Measurements from ENCODE around the gene DPY19L1.
"Not testable (repeated sequence)": the region's sequence is repeated elsewhere in the genome, so short reads cannot be mapped to it uniquely, and the experiment has no call there.

DPY19L1 gene

GRCh38 chr7:34935735-34936165 lies 101.5 kb downstream of the DPY19L1 start:
- DNase-seq (ENCODE audit: low read depth, low spot score); H3K27ac ChIP-seq: not testable (repeated sequence)

- H3K27ac ChIP-seq = no peak overlapping the region
- DNase-seq (ENCODE audit: low read depth, low spot score) = no peak
Measured at GRCh38 chr7:34931739-34932138, 105.5 kb downstream of the DPY19L1 start.

DNA sequence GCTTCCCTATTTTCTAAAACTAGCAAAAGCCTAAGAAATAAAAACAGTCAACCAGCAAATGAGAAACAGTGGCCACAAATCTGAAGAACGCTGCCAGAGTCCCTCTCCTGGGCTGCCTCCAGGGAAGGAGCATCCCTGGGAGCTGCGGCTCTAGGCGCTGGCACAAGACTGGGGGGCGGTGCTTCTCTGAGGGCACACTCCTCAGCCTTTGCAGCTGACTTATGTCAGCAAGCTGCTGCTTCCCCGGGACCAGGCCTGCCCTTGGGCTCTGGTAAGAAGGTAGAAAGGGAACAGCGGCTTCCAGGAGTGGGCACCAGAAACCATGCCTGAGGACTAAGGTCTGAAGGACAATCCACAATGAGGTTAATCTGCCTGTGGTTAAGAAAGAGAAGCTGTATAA lies 107.5 kb downstream of the DPY19L1 start:
- not testable (repeated sequence) for DNase-seq (ENCODE audit: low read depth, low spot score); H3K27ac ChIP-seq

- DNase-seq (ENCODE audit: low read depth, low spot score) = no peak
- H3K27ac ChIP-seq = no peak overlapping the region
Measured at GRCh38 chr7:34928560-34928959, 108.7 kb downstream of the DPY19L1 start.

GRCh38 chr7:34928052-34928451 lies 109.2 kb downstream of the DPY19L1 start:
- no peak overlapping the region for H3K27ac ChIP-seq
- no peak for DNase-seq (ENCODE audit: low read depth, low spot score)

- DNase-seq (ENCODE audit: low read depth, low spot score); H3K27ac ChIP-seq: not testable (repeated sequence)
Measured at GRCh38 chr7:34920470-34920869, 116.8 kb downstream of the DPY19L1 start.

DNA sequence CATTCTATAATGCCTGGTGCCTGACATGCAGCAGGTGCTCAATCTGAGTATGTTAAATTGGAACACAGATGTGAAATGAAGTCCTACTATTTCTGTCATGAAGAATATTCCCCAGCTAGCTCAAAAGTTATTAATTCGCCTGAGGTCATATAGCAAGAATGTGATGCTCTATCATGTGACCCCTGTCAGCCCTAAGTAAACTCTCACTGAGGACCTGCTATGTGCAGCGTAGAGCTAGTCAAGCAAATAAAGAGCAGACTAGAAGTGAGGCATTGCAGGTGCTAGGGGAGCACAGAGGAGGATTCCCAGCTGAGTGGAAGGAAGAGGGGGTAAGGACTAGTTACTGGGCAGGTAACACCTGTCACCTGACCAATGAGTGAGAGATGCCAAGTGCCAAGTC lies 118.2 kb downstream of the DPY19L1 start:
- DNase-seq (ENCODE audit: low read depth, low spot score); H3K27ac ChIP-seq: not testable (repeated sequence)

DNA sequence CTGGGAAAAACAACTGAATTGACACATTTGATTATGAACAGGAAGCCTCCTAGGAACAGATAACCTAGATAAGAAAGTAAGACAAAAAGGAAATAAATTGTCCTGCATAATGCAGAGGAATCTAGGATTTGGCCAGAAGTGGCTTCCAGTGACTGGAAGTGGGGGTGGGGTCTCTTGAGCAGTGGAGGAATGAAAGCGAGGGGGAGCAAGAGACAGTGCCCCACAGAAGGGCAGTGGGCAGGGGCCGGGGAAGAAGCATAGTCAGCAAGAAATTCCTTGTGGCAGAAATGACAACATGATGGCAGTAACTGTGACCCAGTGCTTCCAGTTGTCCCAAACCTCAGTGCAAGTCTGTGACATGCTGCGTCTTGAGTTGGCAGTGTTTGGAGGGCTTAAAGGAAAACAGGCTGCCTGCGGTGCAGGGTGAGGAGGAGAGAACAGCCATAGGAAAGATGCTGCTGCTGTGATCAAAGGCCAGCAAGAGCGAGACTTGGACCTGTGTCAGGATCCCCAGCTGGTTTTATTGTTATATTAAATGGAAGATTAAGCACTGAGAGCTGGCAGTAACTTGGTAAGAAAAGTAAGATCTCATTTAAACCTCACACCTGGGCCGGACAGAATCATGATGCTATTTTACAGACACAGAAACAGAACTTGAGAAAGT lies 119.0 kb downstream of the DPY19L1 start:
- H3K27ac ChIP-seq; DNase-seq (ENCODE audit: low read depth, low spot score): not testable (repeated sequence)

GRCh38 chr7:34917515-34917914 lies 119.8 kb downstream of the DPY19L1 start:
- not testable (repeated sequence) for DNase-seq (ENCODE audit: low read depth, low spot score); H3K27ac ChIP-seq

GRCh38 chr7:34916267-34916666 lies 121.0 kb downstream of the DPY19L1 start:
- no peak overlapping the region for H3K27ac ChIP-seq
- DNase-seq (ENCODE audit: low read depth, low spot score) = no peak

GRCh38 chr7:34912236-34912635 lies 125.0 kb downstream of the DPY19L1 start:
- no peak for DNase-seq (ENCODE audit: low read depth, low spot score)
- no peak overlapping the region for H3K27ac ChIP-seq

DNA sequence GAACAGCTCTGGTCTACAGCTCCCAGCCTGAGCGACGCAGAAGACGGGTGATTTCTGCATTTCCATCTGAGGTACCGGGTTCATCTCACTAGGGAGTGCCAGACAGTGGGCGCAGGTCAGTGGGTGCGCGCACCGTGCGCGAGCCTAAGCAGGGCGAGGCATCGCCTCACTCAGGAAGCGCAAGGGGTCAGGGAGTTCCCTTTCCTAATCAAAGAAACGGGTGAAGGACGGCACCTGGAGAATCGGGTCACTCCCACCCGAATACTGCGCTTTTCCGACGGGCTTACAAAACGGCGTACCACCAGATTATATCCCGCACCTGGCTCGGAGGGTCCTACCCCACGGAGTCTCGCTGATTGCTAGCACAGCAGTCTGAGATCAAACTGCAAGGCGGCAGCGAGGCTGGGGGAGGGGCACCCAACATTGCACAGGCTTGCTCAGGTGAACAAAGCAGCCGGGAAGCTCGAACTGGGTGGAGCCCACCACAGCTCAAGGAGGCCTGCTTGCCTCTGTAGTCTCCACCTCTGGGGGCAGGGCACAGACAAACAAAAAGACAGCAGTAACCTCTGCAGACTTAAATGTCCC lies 130.9 kb downstream of the DPY19L1 start:
- not testable (repeated sequence) for DNase-seq (ENCODE audit: low read depth, low spot score); H3K27ac ChIP-seq

DNA sequence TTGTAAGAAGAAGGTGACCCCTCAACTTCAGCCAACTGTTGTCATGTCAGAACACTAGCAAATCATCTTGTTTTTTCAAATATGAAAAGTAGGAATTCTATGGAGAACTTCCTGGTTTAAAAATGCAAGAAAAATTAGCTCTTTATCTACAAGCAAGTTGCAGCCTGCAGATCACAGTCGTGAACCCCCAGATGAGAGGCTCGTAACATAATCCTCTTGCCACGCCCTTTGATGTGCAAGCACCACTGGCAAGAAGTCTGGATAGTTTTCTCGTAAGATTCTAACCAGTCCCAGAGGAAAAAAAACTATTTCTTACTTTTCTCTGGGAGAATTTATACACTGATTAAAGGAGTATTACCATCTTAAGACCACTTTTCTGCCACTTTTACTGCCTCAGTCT lies 132.3 kb downstream of the DPY19L1 start:
- no peak overlapping the region for H3K27ac ChIP-seq
- no peak for DNase-seq (ENCODE audit: low read depth, low spot score)

DNA sequence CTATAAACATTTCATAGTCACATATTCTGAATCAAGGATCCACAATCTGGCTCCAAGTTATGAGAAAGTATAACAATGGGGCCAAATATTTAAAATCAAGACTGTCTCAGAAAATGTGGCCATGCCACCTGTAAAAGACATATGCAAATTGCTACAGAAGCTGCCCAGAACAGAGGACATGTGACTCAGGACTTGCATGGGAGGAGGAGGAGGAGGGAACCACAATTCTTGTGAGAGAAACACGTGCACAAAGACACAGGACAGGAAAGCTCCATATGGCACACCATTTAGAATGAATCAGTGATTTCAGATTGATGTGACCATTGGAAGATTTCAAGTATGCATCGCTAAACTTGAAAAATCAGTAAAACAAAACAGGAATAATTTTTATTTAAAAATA lies 133.4 kb downstream of the DPY19L1 start:
- H3K27ac ChIP-seq; DNase-seq (ENCODE audit: low read depth, low spot score): not testable (repeated sequence)

DNA sequence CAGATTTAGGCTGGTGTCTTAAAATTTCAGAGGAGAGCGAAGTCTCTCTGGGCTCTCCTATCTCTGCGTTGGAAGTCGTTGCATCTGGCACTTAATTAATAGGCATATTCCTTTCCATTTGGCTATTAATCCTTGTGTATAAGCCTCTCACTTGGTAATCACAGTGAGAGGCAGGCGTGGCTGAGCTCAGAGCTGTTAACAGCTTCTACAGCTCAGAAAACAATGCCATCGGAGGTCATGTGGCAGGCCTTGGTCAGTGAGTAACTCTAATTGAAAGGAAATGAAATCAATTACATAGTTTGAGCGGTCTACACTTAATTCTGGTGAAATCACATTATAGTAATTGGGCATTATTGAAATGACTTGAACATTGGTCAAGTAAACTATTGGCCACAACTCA lies 135.1 kb downstream of the DPY19L1 start:
- no peak for DNase-seq (ENCODE audit: low read depth, low spot score)
- no peak overlapping the region for H3K27ac ChIP-seq

GRCh38 chr7:34900891-34901513 lies 136.3 kb downstream of the DPY19L1 start:
- H3K27ac ChIP-seq = no peak overlapping the region
- no peak for DNase-seq (ENCODE audit: low read depth, low spot score)

DNA sequence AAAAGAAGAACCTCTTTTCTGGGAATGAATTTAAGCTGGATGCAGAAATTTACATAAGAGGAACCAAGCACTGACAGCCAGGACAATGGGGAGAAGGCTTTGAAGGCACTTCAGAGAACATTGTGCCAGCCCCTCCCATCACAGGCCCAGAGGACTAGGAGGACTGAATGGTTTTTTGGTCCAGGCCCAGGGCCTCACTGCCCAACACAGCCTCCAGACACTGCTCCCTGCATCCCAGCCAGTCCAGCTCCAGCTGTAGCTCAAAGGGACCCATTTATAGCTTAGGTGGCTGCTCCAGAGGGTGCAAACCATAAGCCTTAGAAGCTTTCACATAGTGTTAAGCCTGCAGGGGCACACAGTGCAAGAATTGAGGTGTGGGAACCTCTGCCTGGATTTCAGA lies 142.1 kb downstream of the DPY19L1 start:
- DNase-seq (ENCODE audit: low read depth, low spot score) = no peak
- no peak overlapping the region for H3K27ac ChIP-seq

- no peak overlapping the region for H3K27ac ChIP-seq
Measured at GRCh38 chr7:34889951-34890350, 147.3 kb downstream of the DPY19L1 start.

GRCh38 chr7:34886856-34887255 lies 150.4 kb downstream of the DPY19L1 start:
- no peak for DNase-seq (ENCODE audit: low read depth, low spot score)
- no peak overlapping the region for H3K27ac ChIP-seq

More at GRCh38 chr7:34889951-34890350, 147.3 kb downstream of the DPY19L1 start:
- DNase-seq (ENCODE audit: low read depth, low spot score) = no peak

DNA sequence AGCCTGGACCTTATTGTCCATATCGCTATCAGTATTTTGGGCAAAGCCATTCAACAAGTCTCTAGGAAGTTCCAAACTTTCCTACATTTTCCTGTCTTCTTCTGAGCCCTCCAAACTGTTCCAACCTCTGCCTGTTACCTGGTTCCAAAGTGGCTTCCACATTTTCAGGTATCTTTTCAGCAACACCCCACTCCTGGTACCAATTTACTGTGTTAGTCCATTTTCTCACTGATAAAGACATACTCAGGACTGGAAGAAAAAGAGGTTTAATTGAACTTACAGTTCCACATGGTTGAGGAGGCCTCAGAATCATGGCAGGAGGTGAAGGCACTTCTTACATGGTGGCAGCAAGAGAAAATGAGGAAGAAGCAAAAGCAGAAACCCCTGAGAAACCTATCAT lies 153.4 kb downstream of the DPY19L1 start:
- DNase-seq (ENCODE audit: low read depth, low spot score); H3K27ac ChIP-seq: not testable (repeated sequence)

- H3K27ac ChIP-seq = no peak overlapping the region
- no peak for DNase-seq (ENCODE audit: low read depth, low spot score)
Measured at GRCh38 chr7:34879871-34880270, 157.4 kb downstream of the DPY19L1 start.
